GM12891 (cell line): ENCODE results near the gene VSTM2L.

Source experiments
- POLR2A ChIP-seq: IDR thresholded peaks from 2 replicates; pipeline ENCODE4 v1.6.1; 2011; ENCODE audit warnings: low read depth, low read length, control low read depth
- POLR2AphosphoS5 ChIP-seq: IDR thresholded peaks from 2 replicates; pipeline ENCODE4 v1.6.1; 2011; ENCODE audit warnings: low read depth, low read length, control low read depth
- SPI1 ChIP-seq: IDR thresholded peaks from 2 replicates; pipeline ENCODE4 v1.6.1; 2011; ENCODE audit warnings: low read depth, low read length, control low read depth
- TAF1 ChIP-seq: IDR thresholded peaks from 2 replicates; pipeline ENCODE4 v1.6.1; 2011; ENCODE audit warnings: low read depth, low read length, control low read depth

DNA sequence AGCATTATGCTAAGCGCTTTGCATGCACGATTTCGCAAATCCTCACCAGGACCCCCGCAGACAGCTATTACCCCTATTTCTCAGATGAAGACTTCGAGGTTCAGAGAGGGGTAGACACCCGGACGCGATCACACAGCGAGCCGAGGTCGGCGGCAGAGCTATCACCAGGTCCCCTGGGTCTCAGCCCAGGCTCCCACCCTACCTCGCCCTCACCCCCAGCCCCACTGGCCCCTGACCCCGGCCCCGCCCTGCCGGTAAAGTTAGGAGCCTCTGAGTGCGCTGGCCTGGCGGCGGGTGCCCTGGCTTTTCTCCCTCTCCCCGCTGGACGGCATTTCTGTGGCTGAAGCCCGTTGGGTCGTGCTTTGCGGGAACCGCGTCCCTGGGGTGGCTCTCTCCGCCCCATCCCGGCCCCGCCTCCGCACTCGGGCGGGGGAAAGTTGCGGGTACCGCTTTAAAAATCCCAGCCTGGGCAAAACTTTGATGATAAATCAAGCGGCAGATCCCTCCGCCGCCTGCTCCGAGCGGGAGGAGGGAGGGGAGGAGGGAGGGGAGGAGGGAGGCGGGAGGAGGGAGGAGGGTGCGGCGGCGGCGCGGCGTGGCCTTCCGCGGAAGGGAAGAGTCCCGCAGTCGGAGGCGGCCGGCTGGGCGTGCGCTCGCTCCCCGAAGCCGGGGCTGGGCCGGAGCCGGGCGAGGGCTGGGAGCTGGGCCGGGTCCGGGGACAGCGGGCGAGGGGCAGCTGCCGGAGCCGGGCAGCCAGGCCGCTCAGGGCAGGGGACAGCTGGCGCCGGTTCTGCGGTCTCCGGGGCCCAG is at the start of gene VSTM2L:
- no peak for TF ChIP-seq POLR2A
- no peak for TF ChIP-seq SPI1
- no peak for TF ChIP-seq POLR2AphosphoS5
- TF ChIP-seq TAF1: no peak
